ENCODE data around the gene XYLT1.

The XYLT1 gene

DNA sequence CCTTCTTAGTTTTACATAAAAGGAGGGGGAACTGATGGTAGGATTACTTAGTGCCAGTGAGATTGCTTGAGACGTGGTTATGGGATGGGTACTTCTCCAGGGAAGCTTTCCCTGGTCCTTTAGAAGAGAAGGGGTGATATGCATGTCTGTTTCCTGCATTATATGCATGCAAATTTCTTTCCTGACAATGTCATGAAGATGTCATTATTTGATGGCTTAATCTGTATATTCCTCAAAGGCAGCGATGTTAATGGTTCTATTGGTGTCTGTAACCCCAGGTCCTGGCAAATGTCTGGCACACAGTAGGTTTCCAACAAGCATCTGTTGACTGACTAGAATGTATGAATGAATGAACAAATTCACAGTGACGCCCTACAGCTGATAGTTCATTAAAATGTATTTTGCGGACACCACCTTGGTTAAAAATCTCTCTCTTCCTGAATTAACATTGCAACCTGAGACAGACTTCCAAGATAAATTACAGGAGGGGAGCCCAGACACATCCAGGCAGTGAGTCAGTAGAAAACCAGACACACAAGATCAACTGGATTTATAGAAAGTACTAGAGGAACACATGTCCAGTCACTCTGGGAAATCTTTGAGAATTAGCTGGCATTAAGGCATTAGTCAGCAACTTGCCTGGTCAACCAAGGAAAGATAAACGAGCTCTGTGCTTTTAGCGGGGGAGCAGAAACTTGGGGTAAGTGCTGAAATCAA, 293.4 kb downstream of the XYLT1 start:
- Histone ChIP-seq H3K27ac (no peak overlapping the region), H3K9me3 (ENCODE audit: low read depth, low read length) (no peaks in the 10 kb centered on the region), H3K4me3 (no peak overlapping the region), H3K36me3 (ENCODE audit: insufficient read depth, low read length) (no peaks in the 10 kb centered on the region), H3K9ac (ENCODE audit: insufficient read length) (no peak overlapping the region)
- DNase-seq (ENCODE audit: low read depth, low spot score), result no peak
- no peak for TF ChIP-seq FOXP2 (optimal IDR thresholded peaks at IDR 0.05; ENCODE audit: control extremely low read depth, extremely low read length, insufficient read depth)
- no peak for TF ChIP-seq POLR2AphosphoS5 (IDR thresholded peaks at IDR 0.05; ENCODE audit: borderline replicate concordance, low read depth, low read length)
- no peak for TF ChIP-seq EZH2 (IDR thresholded peaks at IDR 0.05)

DNA sequence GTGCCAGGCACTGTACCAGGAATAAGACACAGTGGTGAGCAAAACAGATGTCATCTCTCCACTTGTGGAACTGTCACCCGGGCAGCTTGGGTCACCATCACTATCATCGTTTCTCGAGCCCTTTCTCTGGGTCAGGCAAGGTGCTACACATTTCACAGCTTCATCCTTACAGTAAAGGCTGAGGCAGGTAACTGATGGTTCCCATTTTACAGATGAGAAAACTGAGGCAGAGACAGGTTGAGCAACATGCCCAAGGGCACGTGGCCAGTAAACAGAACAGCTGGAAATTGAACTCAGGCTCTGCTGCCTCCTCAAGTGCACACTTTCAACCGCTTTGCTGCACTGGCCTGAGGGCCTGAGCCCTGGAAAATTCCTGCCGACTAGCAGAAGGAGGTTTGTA, 294.6 kb downstream of the XYLT1 start:
- no peak overlapping the region for H3K27ac ChIP-seq
- no peaks in the 10 kb centered on the region for H3K9me3 ChIP-seq (ENCODE audit: low read depth, low read length)
- TF ChIP-seq FOXP2 (optimal IDR thresholded peaks at IDR 0.05; ENCODE audit: control extremely low read depth, extremely low read length, insufficient read depth) (no peak), EZH2 (IDR thresholded peaks at IDR 0.05) (no peak), POLR2AphosphoS5 (IDR thresholded peaks at IDR 0.05; ENCODE audit: borderline replicate concordance, low read depth, low read length) (no peak)
- DNase-seq (ENCODE audit: low read depth, low spot score), result no peak
- H3K36me3 ChIP-seq (ENCODE audit: insufficient read depth, low read length), result no peaks in the 10 kb centered on the region
- H3K4me3 ChIP-seq, result no peak overlapping the region
- H3K9ac ChIP-seq (ENCODE audit: insufficient read length), result no peak overlapping the region

DNA sequence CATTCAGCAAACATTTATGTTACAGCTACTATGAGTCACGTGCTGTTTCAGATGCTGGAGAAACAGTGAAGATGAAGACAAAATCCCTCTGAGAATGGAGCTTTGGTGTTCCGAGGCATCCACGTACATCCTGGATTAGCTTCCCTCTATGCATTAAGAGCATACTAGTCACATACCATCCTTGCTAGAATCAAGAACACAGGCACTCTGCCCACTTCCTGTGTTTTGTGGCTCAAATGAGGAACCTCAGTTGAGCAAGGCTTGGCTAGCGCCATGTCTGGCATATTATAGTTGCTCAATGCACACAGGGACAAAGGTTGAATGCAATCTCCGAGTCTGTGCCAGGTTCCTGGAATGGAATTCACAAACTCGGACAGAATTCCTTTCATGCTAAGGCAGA, 297.5 kb downstream of the XYLT1 start:
- DNase-seq (ENCODE audit: low read depth, low spot score), result no peak
- H3K9ac ChIP-seq (ENCODE audit: insufficient read length), result no peak overlapping the region
- no peaks in the 10 kb centered on the region for H3K9me3 ChIP-seq (ENCODE audit: low read depth, low read length)
- no peak overlapping the region for H3K4me3 ChIP-seq
- no peak for TF ChIP-seq POLR2AphosphoS5 (IDR thresholded peaks at IDR 0.05; ENCODE audit: borderline replicate concordance, low read depth, low read length)
- TF ChIP-seq FOXP2 (optimal IDR thresholded peaks at IDR 0.05; ENCODE audit: control extremely low read depth, extremely low read length, insufficient read depth), result no peak
- TF ChIP-seq EZH2 (IDR thresholded peaks at IDR 0.05), result no peak
- H3K36me3 ChIP-seq (ENCODE audit: insufficient read depth, low read length), result no peaks in the 10 kb centered on the region
- no peak overlapping the region for H3K27ac ChIP-seq

DNA sequence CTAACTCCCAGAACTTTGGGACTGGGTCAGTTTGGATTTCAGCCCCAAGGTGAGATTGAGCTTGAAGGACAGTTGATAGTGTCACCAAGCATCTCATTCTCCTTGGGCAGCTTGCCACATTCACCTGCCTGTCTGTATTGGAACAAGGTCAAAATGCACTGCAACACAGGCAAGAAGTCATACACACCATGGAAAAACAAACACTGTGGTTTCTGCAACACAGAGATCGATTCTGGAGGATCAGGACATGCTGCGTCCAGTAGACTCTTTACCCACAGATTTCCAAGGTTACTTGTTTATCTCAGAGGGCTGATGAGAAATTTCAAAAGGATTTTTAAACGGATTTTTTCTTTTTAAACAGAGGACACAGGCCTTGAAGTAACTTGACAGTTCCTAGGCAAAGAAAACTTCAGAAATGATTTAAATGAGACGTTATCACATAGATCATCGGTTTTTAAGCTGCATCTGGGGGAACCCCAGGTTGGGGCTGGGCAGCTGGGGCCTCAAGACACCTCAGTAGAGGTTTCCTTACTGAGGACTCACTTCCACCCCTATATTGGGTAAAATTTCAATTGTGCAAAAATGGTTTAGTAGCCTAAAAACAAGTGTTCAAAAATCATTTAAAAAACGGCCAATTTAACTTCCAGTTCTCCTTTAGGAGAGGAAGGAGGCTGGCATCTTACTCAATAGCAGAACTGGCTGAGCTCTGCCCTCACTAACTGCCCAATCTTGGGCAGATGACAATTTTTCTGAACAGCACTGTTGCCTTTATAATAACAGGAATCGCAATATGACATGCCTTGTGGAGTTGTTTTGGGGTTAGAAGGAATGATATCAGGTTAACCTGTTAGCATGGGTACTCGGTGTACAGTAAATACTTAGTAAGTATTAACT, 299.3 kb downstream of the XYLT1 start:
- no peak for DNase-seq (ENCODE audit: low read depth, low spot score)
- Histone ChIP-seq H3K27ac (no peak overlapping the region), H3K36me3 (ENCODE audit: insufficient read depth, low read length) (no peaks in the 10 kb centered on the region), H3K4me3 (no peak overlapping the region), H3K9me3 (ENCODE audit: low read depth, low read length) (no peaks in the 10 kb centered on the region), H3K9ac (ENCODE audit: insufficient read length) (no peak overlapping the region)
- TF ChIP-seq FOXP2 (optimal IDR thresholded peaks at IDR 0.05; ENCODE audit: control extremely low read depth, extremely low read length, insufficient read depth), result no peak
- no peak for TF ChIP-seq EZH2 (IDR thresholded peaks at IDR 0.05)
- no peak for TF ChIP-seq POLR2AphosphoS5 (IDR thresholded peaks at IDR 0.05; ENCODE audit: borderline replicate concordance, low read depth, low read length)

DNA sequence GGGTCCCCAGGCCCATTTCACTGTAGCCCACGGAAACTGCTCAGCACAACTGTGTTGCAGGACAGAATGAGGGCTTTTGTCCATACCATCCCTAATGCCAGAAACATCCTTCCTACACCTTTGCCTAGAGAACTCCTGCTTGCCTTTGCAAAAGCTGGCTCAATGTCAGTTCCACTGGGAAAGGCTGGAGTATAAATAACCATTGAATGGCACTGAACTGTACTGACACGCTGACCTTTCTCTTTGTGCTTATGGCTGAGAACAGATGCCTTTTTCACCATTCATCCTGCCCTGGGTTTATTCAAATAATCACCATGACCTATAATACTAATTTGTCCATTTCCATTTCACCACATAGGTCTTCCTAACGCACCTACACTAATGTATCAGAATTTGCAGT, 300.3 kb downstream of the XYLT1 start:
- H3K9me3 ChIP-seq (ENCODE audit: low read depth, low read length), result no peaks in the 10 kb centered on the region
- no peak for DNase-seq (ENCODE audit: low read depth, low spot score)
- no peak overlapping the region for H3K4me3 ChIP-seq
- TF ChIP-seq EZH2 (IDR thresholded peaks at IDR 0.05) (no peak), FOXP2 (optimal IDR thresholded peaks at IDR 0.05; ENCODE audit: control extremely low read depth, extremely low read length, insufficient read depth) (no peak), POLR2AphosphoS5 (IDR thresholded peaks at IDR 0.05; ENCODE audit: borderline replicate concordance, low read depth, low read length) (no peak)
- H3K9ac ChIP-seq (ENCODE audit: insufficient read length), result no peak overlapping the region
- no peaks in the 10 kb centered on the region for H3K36me3 ChIP-seq (ENCODE audit: insufficient read depth, low read length)
- H3K27ac ChIP-seq, result no peak overlapping the region

DNA sequence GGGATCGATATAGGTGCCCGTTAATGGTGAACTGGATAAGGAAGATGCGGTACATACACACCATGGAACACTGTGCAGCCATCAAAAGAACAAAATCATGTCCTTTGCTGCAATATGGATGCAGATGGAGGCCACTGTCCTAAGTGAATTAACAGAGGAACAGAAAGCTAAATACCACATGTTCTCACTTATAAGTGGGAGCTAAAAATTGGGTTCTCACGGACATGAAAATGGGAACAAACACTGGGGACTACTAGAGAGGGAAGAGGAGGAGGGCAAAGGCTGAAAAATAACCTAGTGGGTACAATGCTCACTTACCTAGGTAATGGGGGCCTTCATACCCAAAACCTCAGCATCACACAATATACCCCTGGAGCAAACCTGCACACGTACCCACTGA, 302.6 kb downstream of the XYLT1 start:
- TF ChIP-seq POLR2AphosphoS5 (IDR thresholded peaks at IDR 0.05; ENCODE audit: borderline replicate concordance, low read depth, low read length), result no peak
- TF ChIP-seq FOXP2 (optimal IDR thresholded peaks at IDR 0.05; ENCODE audit: control extremely low read depth, extremely low read length, insufficient read depth), result no peak
- Histone ChIP-seq H3K9ac (ENCODE audit: insufficient read length) (no peak overlapping the region), H3K9me3 (ENCODE audit: low read depth, low read length) (no peaks in the 10 kb centered on the region), H3K4me3 (no peak overlapping the region), H3K36me3 (ENCODE audit: insufficient read depth, low read length) (no peaks in the 10 kb centered on the region), H3K27ac (no peak overlapping the region)
- DNase-seq (ENCODE audit: low read depth, low spot score), result no peak

DNA sequence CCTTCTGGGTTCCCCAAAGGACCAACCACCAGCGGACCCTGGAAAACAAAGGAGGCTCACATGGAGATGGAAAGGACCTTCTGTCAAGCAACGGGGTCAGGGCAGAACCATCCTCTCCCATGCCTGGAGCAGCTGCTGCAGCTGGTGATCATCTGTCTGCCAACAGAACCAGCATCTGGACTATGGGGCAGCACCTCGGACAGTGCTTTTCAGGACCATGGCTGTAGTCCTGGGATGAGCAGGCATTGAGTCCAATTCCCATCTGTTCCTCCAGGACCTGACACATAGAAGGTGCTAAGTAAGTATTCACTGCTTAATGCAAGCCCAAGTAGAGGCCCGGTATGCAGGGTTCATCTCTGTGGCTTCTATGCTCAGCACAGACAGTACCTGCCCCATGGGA, 304.7 kb downstream of the XYLT1 start:
- no peaks in the 10 kb centered on the region for H3K36me3 ChIP-seq (ENCODE audit: insufficient read depth, low read length)
- TF ChIP-seq FOXP2 (optimal IDR thresholded peaks at IDR 0.05; ENCODE audit: control extremely low read depth, extremely low read length, insufficient read depth), result no peak
- no peak for TF ChIP-seq POLR2AphosphoS5 (IDR thresholded peaks at IDR 0.05; ENCODE audit: borderline replicate concordance, low read depth, low read length)
- TF ChIP-seq EZH2 (IDR thresholded peaks at IDR 0.05), result no peak
- no peak for DNase-seq (ENCODE audit: low read depth, low spot score)
- no peaks in the 10 kb centered on the region for H3K9me3 ChIP-seq (ENCODE audit: low read depth, low read length)
- no peak overlapping the region for H3K9ac ChIP-seq (ENCODE audit: insufficient read length)
- H3K4me3 ChIP-seq, result no peak overlapping the region
- H3K27ac ChIP-seq, result no peak overlapping the region

DNA sequence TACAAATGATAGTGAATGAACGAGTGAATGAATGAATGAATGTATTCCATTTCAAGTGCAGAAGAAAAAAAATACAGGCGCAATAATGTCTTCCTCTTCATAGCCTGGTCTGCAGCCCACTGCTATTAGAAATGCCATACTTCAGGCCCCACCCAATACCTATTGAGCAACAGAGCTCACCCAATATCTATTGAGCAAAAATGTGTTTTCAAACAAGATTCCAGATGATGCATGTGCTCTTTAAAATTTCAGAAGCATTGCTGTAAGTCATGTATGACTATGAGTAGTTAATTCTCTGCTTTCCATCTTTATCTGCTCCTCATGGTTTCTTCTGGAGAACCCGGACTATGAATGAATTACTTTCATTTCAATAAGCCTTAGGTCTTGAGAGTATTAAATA, 308.2 kb downstream of the XYLT1 start:
- no peak overlapping the region for H3K9ac ChIP-seq (ENCODE audit: insufficient read length)
- no peaks in the 10 kb centered on the region for H3K36me3 ChIP-seq (ENCODE audit: insufficient read depth, low read length)
- DNase-seq (ENCODE audit: low read depth, low spot score), result no peak
- no peak for TF ChIP-seq POLR2AphosphoS5 (IDR thresholded peaks at IDR 0.05; ENCODE audit: borderline replicate concordance, low read depth, low read length)
- no peak for TF ChIP-seq FOXP2 (optimal IDR thresholded peaks at IDR 0.05; ENCODE audit: control extremely low read depth, extremely low read length, insufficient read depth)
- no peak for TF ChIP-seq EZH2 (IDR thresholded peaks at IDR 0.05)
- H3K9me3 ChIP-seq (ENCODE audit: low read depth, low read length), result no peaks in the 10 kb centered on the region
- no peak overlapping the region for H3K27ac ChIP-seq
- no peak overlapping the region for H3K4me3 ChIP-seq

Measured in SK-N-MC (cell line).